NB4 (cell line): ENCODE data around the gene NRGN.

ENCODE experiments used
- DNase-seq: peaks from one replicate; pipeline ENCODE4 v3.0.0; 2010; ENCODE audit warnings: low read depth
- H3K4me3 ChIP-seq: one replicate; pipeline ENCODE4 v1.5.1; 2011; ENCODE audit warnings: mild to moderate bottlenecking, low read depth, low read length, moderate library complexity
- CTCF ChIP-seq: IDR thresholded peaks from one replicate; pipeline ENCODE4 v1.5.1; 2012; ENCODE audit warnings: low read depth, low read length
- MAX ChIP-seq: IDR thresholded peaks from 2 replicates; pipeline ENCODE4 v1.6.1; 2011; ENCODE audit warnings: low read depth, low read length
- MYC ChIP-seq: IDR thresholded peaks from 2 replicates; pipeline ENCODE4 v1.6.1; 2011; ENCODE audit warnings: low read depth, low read length
- POLR2A ChIP-seq: IDR thresholded peaks from 2 replicates; pipeline ENCODE4 v1.6.1; 2011; ENCODE audit warnings: mild to moderate bottlenecking; ENCODE audit not compliant: insufficient read length; ENCODE audit errors: extremely low read depth

Gene NRGN

GRCh38 chr11:124748481-124749343 is 9.0 kb downstream of the NRGN start:
- no peak for DNase-seq
- TF ChIP-seq POLR2A, result no peak
- no peak for TF ChIP-seq CTCF
- no peak for TF ChIP-seq MAX
- TF ChIP-seq MYC, result no peak
- H3K4me3 ChIP-seq, result no peak overlapping the region

GRCh38 chr11:124749912-124750311 is 10.2 kb downstream of the NRGN start:
- no peak for DNase-seq
- H3K4me3 ChIP-seq, result no peak overlapping the region
- TF ChIP-seq POLR2A (no peak), CTCF (no peak), MYC (no peak)

GRCh38 chr11:124751391-124751740 is 11.6 kb downstream of the NRGN start:
- no peak for DNase-seq
- TF ChIP-seq MYC (no peak), POLR2A (no peak), MAX (no peak), CTCF (no peak)
- no peak overlapping the region for H3K4me3 ChIP-seq

- DNase-seq, result no peak
- TF ChIP-seq POLR2A (no peak), CTCF (no peak), MYC (no peak), MAX (no peak)
- H3K4me3 ChIP-seq, result no peak within 1 kb of the TSS
Observed at GRCh38 chr11:124751741-124752470, 12.2 kb downstream of the NRGN start, which contains the start of gene VSIG2. TSS of gene VSIG2 (minus strand) at chr11:124752255. CDS start at chr11:124752137, 118 bp downstream.

GRCh38 chr11:124752471-124753102 is 12.8 kb downstream of the NRGN start:
- DNase-seq, result no peak
- no peak overlapping the region for H3K4me3 ChIP-seq
- TF ChIP-seq POLR2A (no peak), MYC (no peak), MAX (no peak), CTCF (no peak)
